ENCODE results near the gene ADAMTS2.

ADAMTS2 gene

DNA sequence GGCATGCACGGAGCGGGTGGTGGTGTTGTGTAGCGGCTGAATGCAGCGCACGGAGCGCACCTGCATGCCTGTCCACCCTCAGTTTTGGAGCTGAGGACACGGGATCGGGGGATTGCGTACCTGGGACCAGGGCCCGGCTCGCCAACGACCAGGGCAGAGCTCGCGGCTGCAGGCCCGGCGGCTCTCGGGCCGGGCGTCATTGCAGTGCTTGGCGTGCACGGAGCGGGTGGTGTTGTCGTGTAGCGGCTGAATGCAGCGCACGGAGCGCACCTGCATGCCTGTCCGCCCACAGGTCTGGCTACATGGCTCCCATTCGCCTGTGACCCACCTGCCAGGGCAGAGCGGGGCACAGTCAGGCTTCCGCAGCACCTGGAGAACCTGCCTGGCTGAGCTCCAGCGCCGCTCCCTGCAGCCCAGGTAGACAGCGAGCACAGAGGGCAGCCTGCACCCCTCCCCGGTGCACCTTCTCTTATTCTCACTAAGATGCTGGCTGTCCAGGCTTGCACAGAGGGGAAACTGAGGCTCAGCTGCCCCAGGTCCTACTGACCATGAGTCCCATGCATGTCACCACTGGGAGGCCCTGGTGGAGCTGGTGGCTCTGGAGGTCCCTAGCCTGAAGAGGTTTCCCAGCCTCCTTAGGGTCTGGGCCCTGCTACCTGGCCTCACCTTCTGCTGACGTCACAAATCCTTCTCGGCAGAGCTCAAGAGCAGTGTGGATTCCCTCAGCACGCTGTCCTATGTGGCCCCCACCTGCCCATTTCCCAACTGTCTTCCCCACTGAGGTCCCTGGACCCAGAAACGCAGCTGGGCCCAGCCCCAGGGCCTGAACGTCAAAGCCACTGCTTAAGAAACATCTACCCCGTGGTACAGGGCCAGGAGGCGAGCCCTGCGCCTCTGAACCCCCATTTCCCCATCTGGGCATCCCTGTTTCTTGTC is 220.1 kb downstream of the ADAMTS2 start:
- DNase-seq (ENCODE audit: low read depth in 2 of 2), result no peak

DNA sequence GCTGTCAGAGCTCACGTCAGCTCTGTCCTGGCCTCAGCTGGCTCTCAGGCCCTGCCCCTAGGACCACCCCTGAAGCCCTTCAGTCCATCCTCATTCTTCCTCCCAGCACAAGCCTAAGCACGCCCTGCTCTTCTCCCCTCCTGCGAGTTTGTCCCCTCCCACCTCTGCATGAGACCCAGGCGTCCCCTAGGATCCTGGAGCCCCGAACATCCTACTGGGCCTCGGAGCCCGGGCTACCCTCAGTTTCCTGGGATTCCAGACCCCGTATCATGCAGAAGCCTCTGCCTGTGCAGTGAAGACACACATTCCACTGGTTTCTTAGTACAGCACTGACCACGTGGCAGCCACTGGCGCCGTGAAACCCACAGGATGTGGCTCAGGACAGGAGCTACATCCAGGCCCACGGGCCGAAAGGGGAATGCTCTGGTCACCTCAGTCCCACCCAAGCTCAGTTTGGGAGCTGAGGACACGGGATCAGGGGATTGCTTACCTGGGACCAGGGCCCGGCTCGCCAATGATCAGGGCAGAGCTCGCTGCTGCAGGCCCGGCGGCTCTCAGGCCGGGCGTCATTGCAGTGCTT is 220.9 kb downstream of the ADAMTS2 start:
- no peak for DNase-seq (ENCODE audit: low read depth in 2 of 2)

DNA sequence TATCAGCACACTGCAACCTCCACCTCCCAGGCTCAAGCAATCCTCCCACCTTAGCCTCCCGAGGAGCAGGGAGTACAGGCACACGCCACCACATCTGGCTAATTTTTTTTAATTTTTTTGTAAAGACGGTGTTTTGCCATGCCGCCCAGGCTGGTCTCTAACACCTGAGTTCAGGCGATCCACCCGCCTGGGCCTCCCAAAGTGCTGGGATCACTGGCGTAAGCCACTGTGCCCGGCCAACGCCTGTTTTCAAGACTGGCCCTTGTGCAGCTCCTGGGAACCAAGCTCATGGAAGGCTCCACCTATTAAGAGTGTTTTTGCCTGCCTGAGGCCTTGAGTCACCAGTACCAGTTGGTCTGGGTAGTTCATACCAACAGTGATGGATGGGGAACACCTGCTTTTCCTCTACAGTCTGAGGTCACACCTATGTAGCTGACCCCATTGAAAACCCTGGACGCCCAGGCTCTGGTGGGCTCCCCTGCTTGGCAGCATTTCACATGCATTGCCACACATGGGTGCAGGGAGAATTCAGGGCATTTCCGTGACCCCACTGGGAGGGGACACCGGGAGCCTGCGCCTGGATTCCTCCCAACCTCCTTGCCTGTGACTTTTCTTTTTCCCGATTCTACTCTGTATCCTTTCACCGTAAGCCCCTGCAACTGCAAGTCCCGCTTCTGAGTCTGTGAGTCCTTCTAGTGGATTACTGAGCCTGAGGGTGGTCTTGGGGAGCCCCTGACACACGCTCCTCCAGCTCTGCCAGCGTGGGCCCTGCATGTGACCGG is 221.6 kb downstream of the ADAMTS2 start:
- DNase-seq (ENCODE audit: low read depth in 2 of 2), result no peak

DNA sequence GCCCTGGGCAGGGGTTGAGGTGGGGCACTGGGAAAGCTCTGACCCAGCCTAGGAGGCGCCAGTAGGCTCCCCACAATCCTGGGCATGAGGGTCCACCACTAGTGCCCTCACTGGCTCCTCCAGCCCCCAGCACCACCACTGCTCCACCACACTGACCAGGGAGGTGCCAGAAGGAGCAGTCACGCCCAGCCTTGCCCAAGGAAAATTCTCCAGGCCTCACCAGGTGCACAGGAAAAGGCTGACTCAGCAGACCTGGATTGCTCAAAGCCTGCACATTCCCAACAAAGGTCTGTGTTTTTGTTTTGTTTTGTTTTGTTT is 222.2 kb downstream of the ADAMTS2 start:
- DNase-seq (ENCODE audit: low read depth in 2 of 2), result no peak

DNA sequence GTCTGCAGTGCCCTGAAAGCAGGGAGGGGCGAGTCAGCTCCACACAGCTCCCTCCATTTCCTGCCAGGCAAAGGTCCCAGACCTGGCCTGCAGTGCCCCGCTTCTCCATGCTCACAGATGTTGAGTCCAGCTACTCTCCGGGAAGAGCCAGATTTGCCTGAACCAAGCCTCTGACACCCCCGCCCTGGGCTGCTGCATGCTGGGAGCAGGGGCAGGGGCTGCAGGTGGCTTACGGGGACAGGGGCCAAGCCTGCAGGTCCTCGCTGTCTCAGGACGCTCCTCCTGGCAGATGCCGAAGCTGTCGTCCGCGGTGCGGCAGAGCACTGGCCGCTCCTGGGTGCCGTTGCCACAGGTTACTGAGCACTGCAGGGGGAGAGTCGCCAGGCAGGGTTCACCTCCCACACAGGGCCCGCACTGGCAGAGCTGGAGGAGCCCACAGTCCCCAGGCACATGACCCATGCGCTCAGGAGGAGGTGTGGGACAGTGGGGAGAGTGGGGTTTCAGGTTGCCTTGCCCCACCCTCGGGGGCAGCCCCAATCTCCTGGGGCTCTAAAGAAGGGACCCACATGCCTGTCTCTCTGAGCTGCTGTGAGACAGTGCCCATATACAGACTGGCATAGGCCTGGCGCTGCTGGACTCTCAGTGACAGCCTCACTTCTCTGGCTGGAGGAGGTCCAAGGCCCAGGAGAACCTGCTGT is 222.7 kb downstream of the ADAMTS2 start:
- no peak for DNase-seq (ENCODE audit: low read depth in 2 of 2)

DNA sequence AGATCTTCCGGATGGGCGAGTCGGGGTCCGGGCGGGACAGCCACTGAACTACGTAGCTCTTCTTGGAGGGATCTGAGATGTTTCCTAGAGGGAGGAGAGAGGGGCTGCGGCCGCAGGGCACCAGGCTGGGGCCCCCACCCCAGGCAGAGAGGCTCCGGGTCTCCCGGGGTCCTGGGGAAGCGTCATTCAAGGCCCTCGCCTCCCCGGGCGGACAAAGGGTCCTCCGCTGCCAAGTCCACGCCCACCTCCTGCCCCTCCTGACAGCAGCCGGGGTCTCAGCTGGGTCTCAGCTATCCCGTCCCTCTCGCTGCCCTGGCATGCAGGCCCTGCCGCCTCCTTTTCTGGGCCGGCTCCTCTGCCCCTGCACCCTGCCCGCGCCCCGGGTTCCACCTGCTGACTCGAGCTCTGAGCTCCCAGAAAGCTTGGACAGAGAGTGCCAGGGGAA is 223.6 kb downstream of the ADAMTS2 start:
- DNase-seq (ENCODE audit: low read depth in 2 of 2), result no peak

DNA sequence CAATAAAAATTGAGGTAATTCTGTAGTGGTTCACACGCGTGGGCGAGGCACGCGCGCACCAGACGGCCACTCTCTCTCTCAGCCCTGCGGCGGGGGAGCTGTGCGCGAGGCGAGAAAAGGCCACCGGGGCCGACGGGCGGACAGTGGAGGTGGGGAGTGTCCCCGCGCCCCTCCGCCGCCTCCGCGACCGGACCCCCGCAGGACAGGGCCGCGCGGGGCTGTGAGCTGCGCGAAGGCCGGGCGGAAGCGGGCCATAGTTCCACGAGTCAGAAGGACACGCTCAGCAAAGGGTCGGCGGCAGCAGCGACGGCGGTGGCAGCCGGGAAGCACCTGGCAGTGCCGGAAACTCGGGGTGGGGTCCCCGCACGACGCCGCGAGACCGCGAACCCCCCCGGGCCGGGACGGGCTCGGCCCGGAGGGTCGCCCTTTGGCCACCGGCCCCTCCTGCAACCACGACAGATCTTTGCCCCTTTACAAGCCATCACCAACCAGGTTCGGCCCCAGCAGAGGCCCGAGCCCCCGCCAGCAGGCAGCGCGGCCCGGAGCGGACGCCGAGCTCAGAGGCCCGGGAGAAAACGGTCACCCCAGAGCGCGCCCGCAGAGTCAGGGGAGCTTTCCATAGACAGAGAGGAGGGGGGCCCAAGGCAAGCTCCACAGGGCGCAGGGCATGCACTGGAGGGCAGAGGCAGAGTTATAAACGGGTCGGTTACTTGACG is 224.2 kb downstream of the ADAMTS2 start:
- no peak for DNase-seq (ENCODE audit: low read depth in 2 of 2)

DNA sequence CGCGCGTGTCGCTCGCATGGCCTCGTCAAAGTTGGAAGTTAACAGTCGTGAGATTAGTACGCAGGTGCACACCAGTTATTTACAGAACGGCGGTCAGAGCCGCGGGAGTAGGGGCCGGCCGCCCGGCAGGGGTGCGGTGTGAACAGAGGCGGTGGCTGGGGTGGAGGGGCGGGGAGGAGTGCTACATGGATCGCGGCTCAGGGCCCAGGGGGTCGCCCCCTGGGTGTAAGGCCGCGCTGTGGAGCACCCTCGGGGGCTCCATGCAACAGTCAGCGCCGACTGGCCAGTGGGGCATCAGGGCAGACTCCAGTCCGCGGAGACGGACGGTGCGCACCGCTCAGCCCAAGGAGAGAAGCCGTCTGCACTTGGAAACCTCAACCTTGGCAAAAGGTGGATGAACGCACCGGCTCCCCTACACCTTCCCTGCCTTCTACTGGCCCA is 224.8 kb downstream of the ADAMTS2 start:
- DNase-seq (ENCODE audit: low read depth in 2 of 2), result no peak

DNA sequence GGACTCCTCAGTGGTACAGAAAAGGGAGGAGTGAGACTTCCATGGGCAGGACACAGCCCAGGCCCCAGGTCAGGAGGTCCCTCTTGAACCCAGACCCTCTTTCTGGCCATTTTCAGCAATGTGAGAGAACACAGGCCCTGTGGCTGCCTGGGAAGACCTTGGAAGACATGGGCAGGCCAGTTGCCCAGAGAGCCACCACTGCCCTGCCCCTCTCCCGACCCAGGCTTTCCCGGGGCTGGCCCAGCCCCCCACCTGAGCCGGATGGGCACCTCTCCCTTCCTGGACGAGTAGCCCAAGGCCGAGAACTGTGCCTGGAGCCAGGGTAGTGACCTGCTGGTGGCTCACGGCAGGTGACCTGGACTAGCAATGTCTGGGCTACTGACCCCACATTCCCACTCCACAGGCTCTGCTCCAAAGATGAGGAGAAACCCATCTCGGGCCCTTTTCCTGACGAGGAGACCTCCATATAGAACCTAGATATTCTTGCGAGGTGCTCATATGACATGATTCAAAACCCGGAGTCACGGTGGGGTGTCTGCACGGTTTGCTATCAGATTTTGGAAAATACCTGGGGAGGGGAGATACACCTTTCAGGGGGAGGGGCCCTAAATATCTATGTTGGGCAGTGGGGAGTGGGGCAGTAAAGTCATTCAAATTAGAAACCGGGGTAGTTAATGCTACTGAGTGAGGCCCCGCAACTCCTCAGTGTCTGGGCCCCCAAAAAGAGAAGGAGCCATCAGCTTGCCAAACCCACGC is 225.7 kb downstream of the ADAMTS2 start:
- DNase-seq (ENCODE audit: low read depth in 2 of 2), result no peak

DNA sequence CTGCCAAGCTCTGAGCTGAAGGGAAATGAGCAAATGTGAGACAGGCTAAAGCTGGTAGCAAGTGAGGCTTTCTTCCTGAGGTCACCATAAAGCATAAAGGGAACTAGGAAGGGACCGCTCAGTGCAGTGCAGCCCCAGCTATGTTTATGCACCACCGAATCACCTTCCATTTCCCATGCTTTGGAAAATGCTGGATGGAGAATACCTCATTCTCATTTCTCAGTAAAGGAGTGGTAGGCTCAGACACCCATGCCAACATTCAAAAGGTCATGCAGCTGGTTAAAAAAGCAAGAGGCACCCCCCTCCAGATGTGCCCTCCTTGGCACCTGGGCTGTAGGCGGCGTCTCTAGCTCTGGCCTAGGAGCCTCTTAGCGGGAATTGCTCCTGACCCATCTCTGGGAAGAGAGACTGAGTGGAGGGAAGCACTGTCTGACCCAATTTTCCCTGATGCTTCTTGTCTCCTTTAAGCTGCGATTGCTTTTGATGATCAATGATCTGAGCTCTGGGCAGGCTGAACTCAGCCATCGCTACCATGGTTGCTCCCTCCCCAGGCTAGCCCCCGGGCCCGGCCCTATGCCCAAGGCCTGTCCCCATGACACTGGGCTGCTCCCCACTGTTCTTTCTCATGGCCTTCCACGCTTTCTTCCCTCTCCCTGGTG is 226.4 kb downstream of the ADAMTS2 start:
- no peak for DNase-seq (ENCODE audit: low read depth in 2 of 2)

DNA sequence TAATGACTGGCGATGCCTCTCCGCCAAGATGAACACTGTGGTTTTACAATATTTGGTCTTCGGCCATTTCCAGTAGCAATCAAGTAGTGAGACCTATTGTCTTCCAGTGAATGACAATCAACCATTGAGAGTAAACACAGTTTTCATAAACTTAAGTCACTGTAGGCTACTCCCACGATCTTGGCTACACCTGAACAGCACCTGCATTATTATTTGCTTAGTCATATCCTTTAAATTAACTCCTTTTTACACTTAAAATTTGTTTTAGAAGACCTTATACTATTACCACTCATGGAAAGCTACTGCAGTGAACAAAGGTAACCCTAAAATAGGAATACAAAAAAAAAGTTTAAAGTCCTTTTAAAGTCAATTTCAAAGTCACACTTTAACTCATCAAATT is 226.9 kb downstream of the ADAMTS2 start:
- DNase-seq (ENCODE audit: low read depth in 2 of 2), result no peak

DNA sequence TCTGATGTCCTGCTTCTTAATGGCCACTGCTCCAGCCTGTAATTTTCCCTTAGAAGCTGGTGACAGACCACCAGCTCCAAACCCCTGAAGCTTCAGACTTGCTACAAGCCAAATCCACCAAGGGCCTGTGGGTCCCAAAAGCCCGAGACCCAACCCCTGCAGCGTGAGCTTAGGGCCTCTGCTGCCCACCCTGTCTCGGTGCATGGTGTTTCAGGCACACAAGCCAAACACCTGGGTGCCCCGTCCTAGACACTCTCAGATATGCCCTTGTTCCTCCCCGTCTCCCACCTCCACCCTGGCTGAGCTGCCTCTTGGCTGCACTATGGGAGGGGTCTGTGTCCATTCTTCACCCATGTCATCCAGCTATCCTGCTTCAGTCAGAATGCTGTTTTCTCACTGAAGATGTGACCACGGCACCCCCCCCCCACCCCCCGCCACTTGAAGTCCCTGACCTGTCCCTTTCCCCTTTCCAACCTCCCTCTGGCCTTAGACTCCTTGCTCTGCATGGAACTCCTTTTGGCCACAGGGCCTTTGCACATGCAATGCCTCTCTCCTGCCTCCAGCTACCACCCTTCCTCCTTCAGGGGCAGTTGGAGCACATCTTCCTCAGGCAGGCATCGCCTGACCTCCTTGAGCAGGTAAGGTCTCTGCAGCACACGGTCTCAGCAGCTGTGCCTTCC is 229.3 kb downstream of the ADAMTS2 start:
- no peak for DNase-seq (ENCODE audit: low read depth in 2 of 2)

DNA sequence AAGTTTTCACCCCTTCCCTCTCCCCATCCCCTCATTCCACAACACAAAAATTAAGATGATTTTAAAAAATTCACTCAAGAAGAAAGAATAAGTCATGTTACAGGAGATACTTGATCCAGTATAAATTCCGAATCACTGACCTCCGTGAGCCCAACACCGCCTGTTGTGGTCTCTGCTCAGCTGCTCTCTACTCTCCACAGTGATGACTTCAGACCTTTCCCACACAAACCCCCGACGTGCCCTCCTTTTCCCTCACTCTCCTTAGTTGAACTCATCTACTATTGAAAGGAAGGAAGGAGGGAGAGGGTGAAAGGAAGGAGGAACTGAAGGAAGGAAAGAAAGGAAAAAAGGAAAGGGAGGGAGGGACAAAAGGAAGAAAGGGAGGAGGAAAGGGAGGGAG is 230.0 kb downstream of the ADAMTS2 start:
- no peak for DNase-seq (ENCODE audit: low read depth in 2 of 2)

DNA sequence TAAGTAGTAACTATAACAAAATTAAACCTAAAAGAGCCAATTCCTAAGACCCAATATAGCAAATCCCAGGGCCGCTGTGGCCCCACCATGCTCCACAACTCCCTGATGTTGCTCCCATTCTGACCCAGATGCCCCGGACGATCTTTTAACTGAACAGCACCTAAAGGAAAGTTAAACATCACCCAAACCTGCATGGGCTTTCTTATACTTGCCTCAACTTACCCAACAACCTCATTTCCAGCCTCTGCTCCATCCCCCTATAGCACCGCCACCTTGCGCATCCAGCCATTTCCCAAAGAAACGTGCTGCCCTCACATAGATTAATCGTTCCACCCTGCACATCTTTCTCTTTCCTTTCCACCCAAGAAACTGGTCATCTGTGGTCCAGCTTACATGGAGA is 230.5 kb downstream of the ADAMTS2 start:
- no peak for DNase-seq (ENCODE audit: low read depth in 2 of 2)

DNA sequence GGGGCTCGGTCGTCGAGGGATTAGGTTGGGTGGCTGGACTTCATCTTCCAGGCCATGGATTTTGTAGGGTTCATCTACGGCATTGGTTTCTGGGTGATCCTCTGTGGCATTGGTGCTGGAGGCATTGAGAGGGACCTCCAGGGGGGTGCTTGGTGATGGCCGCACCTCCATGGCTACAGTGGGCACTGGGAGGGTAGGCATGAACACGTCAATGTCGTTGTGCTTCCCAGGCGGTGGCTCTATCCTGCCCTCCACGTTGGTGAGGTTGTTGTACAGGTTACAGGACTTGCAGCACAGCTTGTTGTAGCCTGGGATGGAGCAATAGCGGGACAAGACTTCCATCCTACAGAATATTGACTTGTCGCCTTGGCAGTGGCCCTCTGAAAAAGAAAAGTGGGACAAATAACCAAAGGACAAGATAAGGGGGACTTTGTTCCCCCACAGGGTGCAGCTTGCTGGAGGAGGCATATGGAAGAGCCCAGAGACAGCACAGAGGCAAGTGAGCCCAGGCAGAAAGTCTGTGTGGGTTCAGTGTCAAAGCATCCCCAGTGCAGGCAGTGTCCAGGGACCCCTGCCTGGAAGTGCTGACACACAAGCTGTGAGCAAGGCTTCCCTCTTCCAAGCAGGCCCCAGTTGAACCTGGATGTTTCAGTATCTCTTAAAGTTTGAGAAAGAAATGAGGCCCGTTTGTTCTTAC is 231.2 kb downstream of the ADAMTS2 start:
- DNase-seq (ENCODE audit: low read depth in 2 of 2), result no peak

DNA sequence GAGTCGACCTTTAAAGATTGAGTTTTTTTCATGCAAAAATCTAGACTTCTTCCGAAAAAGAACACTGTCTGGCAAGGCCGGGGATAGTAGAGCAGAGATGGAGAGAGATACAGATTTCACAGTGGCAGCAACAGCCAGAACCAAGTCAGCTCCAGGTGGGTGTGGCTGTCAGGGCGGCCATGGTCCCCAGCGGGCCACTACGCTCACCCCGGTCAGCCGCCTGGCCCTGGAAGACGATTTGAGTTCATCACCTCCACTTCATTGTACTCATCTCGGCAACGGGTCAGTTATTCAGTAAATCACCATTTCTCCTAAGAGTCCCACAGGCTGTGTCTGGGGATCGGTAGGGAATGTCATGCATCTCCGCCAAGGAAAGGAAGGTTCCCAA is 232.1 kb downstream of the ADAMTS2 start:
- DNase-seq (ENCODE audit: low read depth in 2 of 2), result no peak

DNA sequence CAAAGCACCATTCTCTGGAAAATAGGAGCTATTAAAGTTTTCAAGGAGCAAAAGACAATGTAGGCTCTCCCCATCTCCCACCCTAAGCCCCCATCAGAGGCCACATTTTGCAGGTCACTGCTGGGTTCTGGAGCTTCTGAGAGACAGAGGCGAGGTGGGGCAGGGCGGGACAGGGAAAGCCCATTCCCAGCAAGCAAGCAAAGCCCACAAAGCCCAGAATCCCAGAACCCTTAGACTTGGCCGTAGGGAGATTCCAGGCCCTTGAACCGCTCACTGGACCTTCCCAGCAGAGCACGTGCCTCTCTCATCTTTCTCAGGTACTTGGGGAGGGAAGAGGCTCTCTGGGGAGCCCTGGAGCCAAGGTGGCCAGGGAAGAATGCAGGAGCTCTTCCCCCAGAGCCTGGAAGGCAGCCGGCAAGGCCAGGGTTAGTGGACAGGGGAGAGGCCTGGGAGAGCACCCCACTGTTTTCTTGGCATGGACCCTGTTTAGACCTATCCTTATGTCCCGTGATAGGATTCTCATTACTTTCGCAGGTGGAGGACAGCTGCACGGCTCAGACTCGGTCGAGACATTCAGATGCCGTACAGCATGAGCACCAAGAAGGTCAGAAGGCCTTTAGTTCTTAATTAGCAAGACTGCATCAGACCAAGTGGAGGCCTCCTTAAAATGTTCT is 232.7 kb downstream of the ADAMTS2 start:
- DNase-seq (ENCODE audit: low read depth in 2 of 2), result no peak
